ENCODE measurements around the gene DEK. TPM values are rescaled to one million over a fixed set of nuclear protein-coding genes. Genes with fewer than 3 reads are reported as not detected.

Gene DEK
- total RNA-seq, 1 experiment from 2014 or later, result 142 TPM

- H3K27ac ChIP-seq, result no peak overlapping the region
These were observed 4.5 kb downstream of the DEK start for GRCh38 chr6:18259675-18260447.

GRCh38 chr6:18254793-18255192 lies 9.5 kb downstream of the DEK start:
- no peak overlapping the region for H3K27ac ChIP-seq
- no peaks in the 10 kb centered on the region for H3K27me3 ChIP-seq
- H3K4me3 ChIP-seq, result no peak overlapping the region
- H3K4me1 ChIP-seq, result no peaks in the 10 kb centered on the region
- H3K9me3 ChIP-seq (replicated peaks), result no peaks in the 10 kb centered on the region
- no peak for DNase-seq
- peaks cover 70% of the 10 kb centered on the region for H3K36me3 ChIP-seq

More at GRCh38 chr6:18259675-18260447, 4.5 kb downstream of the DEK start:
- Histone ChIP-seq H3K27me3 (no peaks in the 10 kb centered on the region), H3K9me3 (replicated peaks) (no peaks in the 10 kb centered on the region), H3K4me1 (peaks cover 10% of the 10 kb centered on the region), H3K4me3 (no peak overlapping the region), H3K36me3 (peaks cover 70% of the 10 kb centered on the region)
- no peak for DNase-seq

GRCh38 chr6:18253635-18254034 lies 10.7 kb downstream of the DEK start:
- H3K27me3 ChIP-seq, result no peaks in the 10 kb centered on the region
- H3K4me1 ChIP-seq, result no peaks in the 10 kb centered on the region
- H3K27ac ChIP-seq, result no peak overlapping the region
- no peaks in the 10 kb centered on the region for H3K9me3 ChIP-seq (replicated peaks)
- no peak for DNase-seq
- H3K4me3 ChIP-seq, result no peak overlapping the region
- H3K36me3 ChIP-seq, result peaks cover 73% of the 10 kb centered on the region

GRCh38 chr6:18249271-18249670 lies 15.1 kb downstream of the DEK start:
- H3K4me3 ChIP-seq, result no peak overlapping the region
- H3K27me3 ChIP-seq, result no peaks in the 10 kb centered on the region
- H3K27ac ChIP-seq, result no peak overlapping the region
- H3K36me3 ChIP-seq, result peaks cover 71% of the 10 kb centered on the region
- no peaks in the 10 kb centered on the region for H3K4me1 ChIP-seq
- H3K9me3 ChIP-seq (replicated peaks), result no peaks in the 10 kb centered on the region
- no peak for DNase-seq

GRCh38 chr6:18248698-18249097 lies 15.6 kb downstream of the DEK start:
- Histone ChIP-seq H3K4me1 (no peaks in the 10 kb centered on the region), H3K4me3 (no peak overlapping the region), H3K36me3 (peaks cover 73% of the 10 kb centered on the region), H3K27me3 (no peaks in the 10 kb centered on the region), H3K9me3 (replicated peaks) (no peaks in the 10 kb centered on the region), H3K27ac (no peak overlapping the region)
- DNase-seq, result no peak

- DNase-seq, result no peak
- Histone ChIP-seq H3K4me3 (no peak overlapping the region), H3K4me1 (no peaks in the 10 kb centered on the region), H3K27ac (no peak overlapping the region), H3K36me3 (peaks cover 82% of the 10 kb centered on the region), H3K27me3 (no peaks in the 10 kb centered on the region), H3K9me3 (replicated peaks) (no peaks in the 10 kb centered on the region)
These were observed 17.3 kb downstream of the DEK start for GRCh38 chr6:18247002-18247401.

- H3K27me3 ChIP-seq, result no peaks in the 10 kb centered on the region
- no peaks in the 10 kb centered on the region for H3K9me3 ChIP-seq (replicated peaks)
- H3K4me3 ChIP-seq, result no peak overlapping the region
- no peak for DNase-seq
- peaks cover 81% of the 10 kb centered on the region for H3K36me3 ChIP-seq
- no peaks in the 10 kb centered on the region for H3K4me1 ChIP-seq
- H3K27ac ChIP-seq, result no peak overlapping the region
These were observed 18.1 kb downstream of the DEK start for GRCh38 chr6:18246205-18246604.

- Histone ChIP-seq H3K27me3 (no peaks in the 10 kb centered on the region), H3K4me1 (no peaks in the 10 kb centered on the region), H3K4me3 (no peak overlapping the region), H3K36me3 (peaks cover 80% of the 10 kb centered on the region), H3K9me3 (replicated peaks) (no peaks in the 10 kb centered on the region), H3K27ac (no peak overlapping the region)
- peak in 1 of 2 experiments; percentile 12 for DNase-seq
These were observed 18.7 kb downstream of the DEK start for GRCh38 chr6:18245642-18246041.

GRCh38 chr6:18245079-18245478 lies 19.3 kb downstream of the DEK start:
- Histone ChIP-seq H3K27ac (no peak overlapping the region), H3K4me3 (no peak overlapping the region), H3K9me3 (replicated peaks) (no peaks in the 10 kb centered on the region), H3K27me3 (no peaks in the 10 kb centered on the region), H3K36me3 (peaks cover 80% of the 10 kb centered on the region), H3K4me1 (no peaks in the 10 kb centered on the region)
- no peak for DNase-seq

- Histone ChIP-seq H3K27me3 (no peaks in the 10 kb centered on the region), H3K4me3 (no peak overlapping the region), H3K4me1 (no peaks in the 10 kb centered on the region), H3K27ac (no peak overlapping the region), H3K9me3 (replicated peaks) (no peaks in the 10 kb centered on the region), H3K36me3 (peaks cover 75% of the 10 kb centered on the region)
- DNase-seq, result no peak
These were observed 20.1 kb downstream of the DEK start for GRCh38 chr6:18244251-18244650.

GRCh38 chr6:18243302-18243893 lies 20.9 kb downstream of the DEK start:
- no peaks in the 10 kb centered on the region for H3K4me1 ChIP-seq
- no peaks in the 10 kb centered on the region for H3K27me3 ChIP-seq
- H3K27ac ChIP-seq, result no peak overlapping the region
- DNase-seq, result no peak
- no peak overlapping the region for H3K4me3 ChIP-seq
- H3K36me3 ChIP-seq, result peaks cover 68% of the 10 kb centered on the region
- H3K9me3 ChIP-seq (replicated peaks), result no peaks in the 10 kb centered on the region

GRCh38 chr6:18242062-18242851 lies 22.1 kb downstream of the DEK start:
- no peaks in the 10 kb centered on the region for H3K4me1 ChIP-seq
- no peak overlapping the region for H3K4me3 ChIP-seq
- no peak for DNase-seq
- H3K9me3 ChIP-seq (replicated peaks), result no peaks in the 10 kb centered on the region
- no peak overlapping the region for H3K27ac ChIP-seq
- no peaks in the 10 kb centered on the region for H3K27me3 ChIP-seq
- H3K36me3 ChIP-seq, result peaks cover 62% of the 10 kb centered on the region

GRCh38 chr6:18241208-18242038 lies 22.9 kb downstream of the DEK start:
- DNase-seq, result no peak
- Histone ChIP-seq H3K4me1 (no peaks in the 10 kb centered on the region), H3K9me3 (replicated peaks) (no peaks in the 10 kb centered on the region), H3K36me3 (peaks cover 62% of the 10 kb centered on the region), H3K4me3 (no peak overlapping the region), H3K27ac (no peak overlapping the region), H3K27me3 (no peaks in the 10 kb centered on the region)

- H3K27ac ChIP-seq, result no peak overlapping the region
- no peaks in the 10 kb centered on the region for H3K27me3 ChIP-seq
- H3K4me1 ChIP-seq, result no peaks in the 10 kb centered on the region
- no peak overlapping the region for H3K4me3 ChIP-seq
- no peak for DNase-seq
- H3K9me3 ChIP-seq (replicated peaks), result no peaks in the 10 kb centered on the region
- H3K36me3 ChIP-seq, result peaks cover 60% of the 10 kb centered on the region
These were observed 24.1 kb downstream of the DEK start for GRCh38 chr6:18240230-18240629.

Measured in SJCRH30 (cell line).